HFF-Myc (cell line): ENCODE data around the gene LIMA1.
"Not testable (repeated sequence)": the region's sequence is repeated elsewhere in the genome, so short reads cannot be mapped to it uniquely, and the experiment has no call there.

Experiments
- DNase-seq: peaks from one replicate; pipeline ENCODE4 v3.0.0-alpha.2; 2011; ENCODE audit warnings: low read depth; ENCODE audit errors: extremely low read depth
- H3K4me3 ChIP-seq: replicated peaks from 2 replicates; pipeline ENCODE4 v1.5.1; 2011; ENCODE audit warnings: low read depth, mild to moderate bottlenecking, control low read depth, low read length
- TF ChIP-seq, protein P1 (sequence below): IDR thresholded peaks from 2 replicates; pipeline ENCODE4 v1.5.1; 2012; ENCODE audit warnings: mild to moderate bottlenecking, low read depth, low read length, control low read depth; ENCODE audit errors: missing control alignments

The LIMA1 gene

DNA sequence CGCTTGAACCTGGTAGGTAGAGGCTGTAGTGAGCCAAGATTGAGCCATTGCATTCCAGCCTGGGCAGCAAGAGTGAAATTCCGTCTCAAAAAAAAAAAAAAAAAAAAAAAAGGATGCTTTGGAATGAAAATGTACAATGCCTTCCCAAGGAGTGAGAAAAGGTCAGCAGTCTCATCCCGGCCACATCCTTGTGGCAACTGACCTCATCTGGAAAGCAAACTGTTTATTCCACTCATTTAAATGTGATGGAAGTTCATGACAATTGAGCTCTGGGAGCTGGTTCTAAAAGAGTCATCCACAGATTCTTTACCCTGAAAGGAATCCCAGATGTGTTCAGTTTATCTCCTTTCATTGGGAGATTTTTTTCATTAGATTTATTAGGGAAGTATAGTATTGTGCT, 19.4 kb upstream of the LIMA1 start:
- peak; percentile 41 for DNase-seq
- no peak overlapping the region for H3K4me3 ChIP-seq
- TF ChIP-seq, protein P1, sequence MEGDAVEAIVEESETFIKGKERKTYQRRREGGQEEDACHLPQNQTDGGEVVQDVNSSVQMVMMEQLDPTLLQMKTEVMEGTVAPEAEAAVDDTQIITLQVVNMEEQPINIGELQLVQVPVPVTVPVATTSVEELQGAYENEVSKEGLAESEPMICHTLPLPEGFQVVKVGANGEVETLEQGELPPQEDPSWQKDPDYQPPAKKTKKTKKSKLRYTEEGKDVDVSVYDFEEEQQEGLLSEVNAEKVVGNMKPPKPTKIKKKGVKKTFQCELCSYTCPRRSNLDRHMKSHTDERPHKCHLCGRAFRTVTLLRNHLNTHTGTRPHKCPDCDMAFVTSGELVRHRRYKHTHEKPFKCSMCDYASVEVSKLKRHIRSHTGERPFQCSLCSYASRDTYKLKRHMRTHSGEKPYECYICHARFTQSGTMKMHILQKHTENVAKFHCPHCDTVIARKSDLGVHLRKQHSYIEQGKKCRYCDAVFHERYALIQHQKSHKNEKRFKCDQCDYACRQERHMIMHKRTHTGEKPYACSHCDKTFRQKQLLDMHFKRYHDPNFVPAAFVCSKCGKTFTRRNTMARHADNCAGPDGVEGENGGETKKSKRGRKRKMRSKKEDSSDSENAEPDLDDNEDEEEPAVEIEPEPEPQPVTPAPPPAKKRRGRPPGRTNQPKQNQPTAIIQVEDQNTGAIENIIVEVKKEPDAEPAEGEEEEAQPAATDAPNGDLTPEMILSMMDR: no peak

DNA sequence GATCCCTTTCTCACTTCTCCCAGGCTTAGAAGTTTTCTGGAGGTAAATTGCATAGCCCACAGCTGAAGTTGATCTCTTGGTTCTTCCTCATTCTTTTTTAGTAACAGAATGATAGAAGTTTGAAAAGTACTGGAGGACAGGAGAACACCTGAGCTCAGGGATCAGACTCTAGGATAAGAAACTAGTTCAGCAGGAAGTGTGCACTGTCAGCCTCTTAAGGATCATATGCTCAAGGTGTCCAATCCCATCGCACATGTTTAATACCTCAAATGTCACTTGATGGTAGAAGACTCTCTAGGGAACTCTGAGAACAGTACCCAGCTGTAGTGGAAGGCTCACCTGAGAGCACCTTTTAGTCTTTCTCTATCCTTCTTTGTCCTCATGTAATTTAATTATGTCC, 14.7 kb upstream of the LIMA1 start:
- TF ChIP-seq, protein P1: no peak
- no peak overlapping the region for H3K4me3 ChIP-seq
- DNase-seq: no peak

DNA sequence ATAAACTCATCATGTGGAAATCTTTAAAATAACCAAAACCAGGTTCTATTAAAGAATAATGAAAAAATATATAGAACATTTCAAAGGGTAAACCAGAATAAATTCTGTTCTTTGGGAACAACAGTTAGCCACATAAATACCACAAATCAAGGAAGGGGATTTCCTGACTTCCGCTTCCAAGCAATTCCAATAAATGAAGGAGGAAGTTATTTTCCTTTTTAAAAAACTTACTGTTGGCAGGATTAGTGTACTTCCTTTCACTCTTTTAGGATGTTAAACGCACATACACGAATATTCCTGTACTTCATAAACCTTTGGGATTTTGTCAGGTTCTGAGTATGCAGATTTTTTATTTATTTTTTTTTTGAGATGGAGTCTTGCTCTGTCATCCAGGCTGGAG, 13.7 kb upstream of the LIMA1 start:
- TF ChIP-seq, protein P1: no peak
- no peak for DNase-seq
- no peak overlapping the region for H3K4me3 ChIP-seq

DNA sequence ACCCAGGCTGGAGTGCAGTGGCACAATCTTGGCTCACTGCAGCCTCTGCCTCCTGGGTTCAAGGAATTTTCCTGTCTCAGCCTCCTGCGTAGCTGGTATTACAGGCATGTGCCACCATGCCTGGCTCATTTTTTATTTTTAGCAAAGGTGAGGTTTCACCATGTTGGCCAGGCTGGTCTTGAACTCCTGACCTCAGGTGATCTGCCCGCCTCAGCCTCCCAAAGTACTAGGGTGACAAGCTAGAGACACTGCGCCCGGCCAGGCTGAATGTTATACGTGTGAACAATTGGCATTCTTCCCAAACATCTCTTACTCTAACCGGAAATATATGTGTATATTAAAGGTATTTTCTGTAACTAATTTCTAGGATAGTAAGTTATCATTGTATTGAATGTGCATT, 13.2 kb upstream of the LIMA1 start:
- H3K4me3 ChIP-seq: no peak overlapping the region
- DNase-seq: no peak

DNA sequence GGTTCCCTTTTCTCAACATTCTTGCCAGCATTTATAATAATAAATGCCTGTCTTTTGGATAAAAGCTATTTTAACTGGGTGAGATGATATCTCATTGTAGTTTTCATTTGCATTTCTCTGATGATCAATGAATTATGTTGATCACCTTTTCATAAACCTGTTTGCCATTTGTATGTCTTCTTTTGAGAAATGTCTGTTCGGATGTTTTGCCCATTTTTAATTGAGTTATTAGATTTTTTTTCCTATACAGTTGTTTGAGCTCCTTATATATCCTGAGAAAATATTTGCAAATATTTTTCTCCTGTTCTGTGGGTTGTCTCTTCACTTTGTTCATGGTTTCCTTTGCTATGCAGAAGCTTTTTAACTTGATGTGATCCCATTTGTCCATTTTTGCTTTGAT, 8.1 kb upstream of the LIMA1 start:
- TF ChIP-seq, protein P1: no peak
- DNase-seq: no peak
- H3K4me3 ChIP-seq: no peak overlapping the region

More for the DNA sequence above, 13.2 kb upstream of the LIMA1 start:
- TF ChIP-seq, protein P1: no peak

DNA sequence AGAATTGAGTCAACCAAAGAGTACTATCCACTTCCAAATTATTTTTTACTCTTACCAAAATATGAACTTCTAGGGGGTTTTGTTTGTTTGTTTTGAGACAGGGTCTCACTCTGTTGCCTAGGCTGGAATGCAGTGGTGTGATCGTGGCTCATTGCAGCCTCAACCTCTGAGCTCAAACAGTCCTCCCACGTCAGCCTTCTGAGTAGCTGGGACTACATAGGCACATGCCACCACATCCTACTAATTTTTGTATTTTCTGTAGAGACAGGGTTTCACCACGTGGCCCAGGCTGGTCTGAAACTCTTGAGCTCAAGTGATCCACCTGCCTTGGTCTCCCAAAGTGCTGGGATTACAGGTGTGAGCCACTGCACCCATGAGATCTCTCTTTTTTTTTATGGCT, 7.4 kb upstream of the LIMA1 start:
- not testable (repeated sequence) for H3K4me3 ChIP-seq, DNase-seq

DNA sequence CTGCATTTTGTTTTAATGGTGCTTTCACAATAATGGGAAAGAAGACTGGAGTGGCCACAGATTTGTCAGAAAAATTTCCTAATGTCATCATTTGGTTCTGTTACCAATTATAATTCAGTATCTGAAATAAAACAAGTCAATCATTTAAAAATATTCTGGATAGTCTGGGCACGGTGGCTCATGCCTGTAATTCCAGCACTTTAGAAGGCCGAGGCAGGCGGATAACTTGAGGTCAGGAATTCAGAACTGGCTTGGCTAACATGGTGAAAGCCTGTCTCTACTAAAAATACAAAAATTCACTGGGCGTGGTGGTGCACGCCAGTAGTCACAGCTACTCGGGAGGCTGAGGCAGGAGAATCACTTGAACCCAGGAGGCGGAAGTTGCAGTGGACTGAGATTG, 4.0 kb upstream of the LIMA1 start:
- DNase-seq: no peak
- TF ChIP-seq, protein P1: no peak
- no peak overlapping the region for H3K4me3 ChIP-seq
